AG08395 (cell line): ENCODE data around the gene EML6.
A peak's percentile ranks its signal among the peaks of the same experiment; 100 is the strongest.

Experiments used
- DNase-seq: peaks from one replicate; pipeline ENCODE4 v3.0.0; 2012; ENCODE audit warnings: mixed read lengths, low spot score

Gene EML6

DNA sequence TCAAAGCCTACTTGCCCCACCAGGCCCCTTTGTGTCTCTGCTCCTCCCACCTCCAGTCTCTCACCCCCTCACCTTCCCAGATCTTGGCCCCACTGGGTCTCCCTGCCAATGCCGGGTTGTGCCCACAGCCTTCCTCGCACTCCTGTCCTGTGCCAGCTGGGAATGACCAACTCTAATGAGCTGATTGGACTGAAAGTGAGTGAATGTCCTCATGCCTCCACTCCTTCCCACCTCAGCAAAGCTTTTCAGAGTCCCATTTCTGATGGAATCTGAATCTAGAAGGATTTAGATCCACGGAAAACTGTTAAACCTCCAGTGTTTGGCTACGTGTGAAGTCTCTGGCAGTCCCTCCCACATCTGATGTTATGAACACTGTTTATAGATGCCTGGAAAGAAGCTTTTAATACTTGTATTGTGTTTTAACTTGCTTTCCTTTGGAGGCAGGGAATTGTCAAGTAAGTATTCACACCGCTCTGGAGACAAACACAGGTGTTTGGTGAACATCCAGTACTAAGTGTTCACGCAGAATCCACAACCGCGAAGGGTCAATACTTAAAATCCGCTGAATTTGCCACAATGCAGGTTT is 222.9 kb downstream of the EML6 start:
- no peak for DNase-seq

DNA sequence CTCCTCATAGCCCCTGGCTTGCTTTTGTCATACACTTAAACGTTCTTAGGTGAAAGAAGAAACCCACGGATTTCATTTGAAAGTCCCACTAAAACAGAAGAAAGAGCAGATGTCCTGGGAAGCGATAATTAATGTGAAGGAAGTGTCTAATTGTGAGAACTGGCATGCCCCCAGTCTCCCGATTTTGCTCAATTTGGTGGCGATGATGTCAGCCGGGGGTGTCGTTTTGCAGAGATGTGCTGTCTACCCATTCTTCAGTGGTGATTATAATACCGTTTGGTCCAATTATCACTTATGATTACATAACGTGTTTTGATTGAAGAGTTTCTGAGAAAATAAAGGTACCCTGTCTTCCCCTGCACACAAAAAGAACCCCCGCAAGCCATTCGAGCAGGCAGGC is 223.7 kb downstream of the EML6 start:
- DNase-seq: no peak

DNA sequence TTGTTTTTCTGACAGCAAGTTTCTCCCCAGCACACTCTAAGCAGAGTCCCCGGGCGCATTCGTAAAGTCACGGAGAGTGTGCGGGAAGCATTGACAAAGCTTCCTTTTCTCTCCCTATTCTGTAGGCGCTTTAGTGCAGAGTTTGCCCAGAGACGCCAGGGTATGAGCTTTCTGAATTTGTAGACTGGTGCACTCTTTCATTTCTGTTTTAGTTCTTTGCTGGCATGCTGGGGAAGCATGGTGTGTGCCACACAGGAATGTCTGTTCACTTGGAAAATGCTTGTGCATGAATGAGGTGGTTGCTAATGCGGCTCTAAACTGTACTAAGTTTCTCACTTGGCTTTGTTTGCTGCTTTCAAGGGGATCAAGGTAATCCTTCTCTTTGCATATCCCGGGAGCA is 224.2 kb downstream of the EML6 start:
- no peak for DNase-seq

DNA sequence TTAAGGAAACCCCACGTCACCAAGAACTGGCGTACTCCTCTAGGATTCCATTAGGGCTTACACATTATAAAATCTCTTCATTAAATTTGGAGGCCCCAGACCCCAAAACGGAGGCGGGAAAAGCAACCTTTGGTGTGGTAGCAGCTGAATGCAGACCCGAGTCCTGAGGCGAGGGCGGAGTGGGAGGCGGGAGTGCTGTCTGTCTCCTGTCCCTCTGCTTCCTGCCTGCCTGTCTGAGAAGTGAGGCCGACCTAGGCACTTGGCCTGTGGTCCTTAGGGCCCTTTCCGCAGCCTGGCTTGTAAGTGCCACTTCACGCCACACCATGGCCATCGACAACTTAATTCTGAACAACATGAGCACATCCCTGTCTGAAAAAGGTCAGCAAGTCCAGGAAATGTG is 224.7 kb downstream of the EML6 start:
- DNase-seq: no peak

DNA sequence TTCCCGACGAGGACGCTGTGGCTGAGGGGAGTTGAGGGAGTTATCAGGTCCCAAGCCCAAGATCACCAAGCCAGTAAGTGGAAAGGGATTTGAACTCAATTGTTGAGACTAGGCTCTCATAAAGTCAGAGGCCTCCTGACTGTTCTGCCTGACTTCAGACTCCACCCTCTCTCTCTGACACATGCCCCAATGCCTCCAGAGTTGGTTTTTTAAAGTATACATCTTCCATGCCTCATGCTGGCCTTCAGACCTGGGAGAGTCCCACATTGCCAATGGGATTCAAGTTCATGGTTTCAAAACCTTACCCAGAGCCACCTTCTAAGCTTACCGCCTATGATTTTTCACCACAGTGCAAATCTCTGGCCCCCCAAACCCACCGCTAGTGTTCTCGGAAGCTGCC is 226.0 kb downstream of the EML6 start:
- peak; percentile 18 for DNase-seq

DNA sequence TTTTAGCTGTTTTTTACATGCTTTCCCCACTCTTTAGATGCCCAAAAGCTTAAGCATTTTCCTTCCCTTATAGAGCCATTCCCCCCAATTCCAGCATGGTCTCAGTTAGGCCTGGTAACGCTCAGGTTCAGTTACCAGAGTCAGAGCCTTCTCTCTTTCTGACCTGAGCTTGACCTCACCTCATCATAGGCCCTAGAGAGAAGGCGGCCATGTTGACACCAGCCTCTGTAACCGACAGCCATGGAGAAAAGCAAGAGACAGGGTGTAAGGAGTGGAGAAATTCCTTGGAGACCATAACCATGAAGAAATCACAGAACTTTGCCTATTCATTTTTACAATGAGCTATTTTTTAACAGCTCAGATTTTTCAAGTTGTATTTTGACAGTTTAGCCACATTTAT is 227.3 kb downstream of the EML6 start:
- no peak for DNase-seq

DNA sequence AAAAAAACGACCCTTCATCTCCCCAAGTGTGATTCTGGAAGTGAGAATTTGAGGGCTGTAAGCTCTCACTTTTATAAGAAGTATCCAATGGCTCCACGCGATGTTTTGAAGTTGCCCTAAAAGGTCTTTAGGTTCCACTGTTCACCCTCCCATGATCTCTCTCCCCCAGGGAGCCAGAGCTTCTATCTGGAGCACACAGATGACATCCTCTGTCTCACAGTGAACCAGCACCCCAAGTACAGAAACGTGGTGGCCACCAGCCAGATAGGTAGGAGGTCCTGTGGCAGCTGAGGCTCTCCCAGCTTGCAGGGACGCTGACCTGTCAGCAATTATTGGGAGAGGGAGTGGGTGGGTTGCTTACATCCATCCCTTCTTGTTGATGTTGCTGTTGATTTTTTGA is 229.0 kb downstream of the EML6 start:
- DNase-seq: no peak

DNA sequence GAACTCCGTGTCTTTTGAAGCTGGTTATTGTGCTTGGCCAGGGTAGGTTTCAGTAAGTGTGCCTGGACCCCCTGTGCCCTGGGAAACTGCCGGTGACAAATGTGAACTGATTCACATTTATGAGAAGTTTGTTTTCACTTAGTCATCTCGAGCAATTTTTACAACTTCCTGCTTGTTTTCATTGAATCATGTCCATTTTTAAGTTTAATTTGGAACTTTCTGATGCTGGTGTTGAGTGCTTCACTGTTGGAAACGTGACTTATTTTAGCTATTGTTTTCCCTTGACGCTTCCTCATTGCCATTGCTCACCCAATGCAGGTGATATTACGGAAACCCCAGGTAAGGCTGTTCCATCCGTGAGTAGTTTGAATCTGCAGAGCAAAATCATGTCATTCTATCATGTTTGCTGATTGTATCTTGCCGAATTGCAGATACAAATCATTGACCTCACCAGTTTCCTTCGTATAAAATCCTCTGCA is 229.6 kb downstream of the EML6 start:
- peak; percentile 53 for DNase-seq

DNA sequence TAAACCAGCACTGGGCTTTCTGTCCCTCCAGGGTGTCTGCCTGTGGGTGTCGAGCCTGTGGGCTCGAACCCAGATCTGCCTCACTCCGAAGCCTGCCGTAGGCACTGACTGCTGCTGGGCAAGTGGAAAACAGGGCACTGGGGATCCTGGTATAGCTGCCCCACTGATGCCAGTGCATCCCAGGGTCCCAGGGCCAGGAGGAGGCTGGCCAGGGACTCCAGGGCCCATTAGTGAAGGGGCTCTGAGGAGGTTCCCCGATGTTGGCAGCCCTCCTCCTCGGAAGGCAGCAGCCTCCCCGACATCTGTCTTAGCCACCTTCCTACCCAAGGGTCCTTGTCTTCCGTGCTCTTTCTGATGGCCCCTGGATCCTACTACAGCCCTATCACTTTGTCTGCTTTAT is 230.7 kb downstream of the EML6 start:
- DNase-seq: no peak

DNA sequence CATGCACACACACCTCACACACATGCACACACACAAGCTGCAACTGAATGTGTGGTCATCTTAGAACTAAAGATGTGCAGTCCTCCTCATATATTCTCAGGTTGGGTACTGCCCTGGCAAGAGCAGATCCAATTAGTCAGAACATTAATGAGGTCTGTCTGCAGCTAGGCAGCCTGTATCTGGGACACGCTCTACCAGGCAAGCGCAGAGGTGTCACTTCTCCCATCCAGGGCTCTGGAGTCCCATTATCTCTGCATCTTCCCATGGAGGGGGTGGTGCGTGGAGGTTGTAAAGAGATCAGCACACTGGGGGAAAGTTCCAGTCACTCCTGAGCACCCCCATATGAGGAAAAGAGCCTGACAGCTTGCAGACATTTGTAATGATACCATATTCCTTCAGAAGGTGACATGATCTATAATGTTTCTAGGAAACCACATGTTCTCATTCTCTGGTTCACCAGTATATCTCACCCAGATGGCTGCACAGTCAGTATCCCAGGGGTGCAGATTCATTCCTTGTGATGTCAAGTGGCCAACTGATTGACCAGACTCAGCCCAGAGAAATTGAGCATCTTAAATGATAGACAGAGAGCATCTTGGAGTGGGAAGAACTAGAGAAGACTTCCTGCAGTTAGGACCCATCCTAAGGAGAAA is 231.4 kb downstream of the EML6 start:
- DNase-seq: no peak

DNA sequence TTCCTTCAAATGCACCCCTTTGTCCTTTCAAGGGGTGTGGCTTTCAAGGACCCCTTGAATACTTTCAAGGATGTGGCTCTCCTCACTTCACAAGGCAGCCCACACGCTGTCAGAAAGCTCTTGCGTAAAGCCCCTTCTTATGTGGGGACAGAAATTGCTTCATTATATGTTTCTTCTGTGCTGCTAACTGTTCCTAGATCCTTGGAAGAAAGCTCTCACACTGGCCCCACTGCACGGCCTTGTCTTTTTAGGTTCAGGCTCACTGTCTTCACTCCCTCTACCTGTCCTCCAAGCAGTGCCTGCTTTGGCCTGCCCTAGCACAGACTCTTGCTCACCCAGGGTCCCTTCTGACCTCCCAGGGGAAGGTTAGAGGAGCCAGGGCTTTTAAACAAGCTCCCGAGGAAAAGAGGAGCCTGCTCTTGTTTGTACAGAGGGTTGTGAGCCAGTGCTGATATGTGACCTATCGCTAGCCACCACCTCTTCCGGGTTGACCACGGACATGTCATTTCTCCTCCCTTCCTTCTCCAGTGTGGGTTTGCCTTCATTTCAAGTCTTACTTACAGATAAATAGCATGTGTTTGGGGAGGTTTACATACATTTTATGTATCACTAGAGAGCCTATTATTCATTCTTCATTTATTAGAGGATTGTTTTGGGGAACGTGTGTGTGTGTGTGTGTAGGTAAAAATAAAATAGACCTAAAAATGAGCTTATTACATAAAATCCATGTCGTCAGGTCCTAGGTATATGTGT is 232.1 kb downstream of the EML6 start:
- no peak for DNase-seq

DNA sequence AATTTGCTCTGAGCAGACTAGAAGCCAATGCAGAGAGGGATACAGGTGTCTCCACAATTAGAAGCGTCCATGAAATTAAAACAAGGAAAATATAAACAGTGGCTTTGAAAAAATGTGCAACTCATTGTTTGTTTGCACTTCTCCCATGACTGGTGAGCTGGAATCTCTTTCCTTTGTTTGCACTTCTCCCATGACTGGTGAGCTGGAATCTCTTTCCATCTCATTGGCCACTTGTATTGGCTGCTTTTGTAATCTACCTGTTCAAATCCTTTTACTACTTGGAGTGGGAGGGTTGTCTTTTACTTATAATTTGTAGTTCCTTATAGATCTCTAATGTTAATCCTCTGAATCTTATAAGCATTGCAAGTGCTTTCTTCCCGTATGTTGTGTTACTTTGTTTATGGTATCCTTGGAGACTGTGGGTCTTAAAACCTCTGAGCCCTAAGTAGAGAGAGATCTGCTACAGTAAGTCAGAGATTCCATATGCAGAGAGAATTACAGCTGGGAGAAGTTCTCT is 232.7 kb downstream of the EML6 start:
- DNase-seq: no peak

DNA sequence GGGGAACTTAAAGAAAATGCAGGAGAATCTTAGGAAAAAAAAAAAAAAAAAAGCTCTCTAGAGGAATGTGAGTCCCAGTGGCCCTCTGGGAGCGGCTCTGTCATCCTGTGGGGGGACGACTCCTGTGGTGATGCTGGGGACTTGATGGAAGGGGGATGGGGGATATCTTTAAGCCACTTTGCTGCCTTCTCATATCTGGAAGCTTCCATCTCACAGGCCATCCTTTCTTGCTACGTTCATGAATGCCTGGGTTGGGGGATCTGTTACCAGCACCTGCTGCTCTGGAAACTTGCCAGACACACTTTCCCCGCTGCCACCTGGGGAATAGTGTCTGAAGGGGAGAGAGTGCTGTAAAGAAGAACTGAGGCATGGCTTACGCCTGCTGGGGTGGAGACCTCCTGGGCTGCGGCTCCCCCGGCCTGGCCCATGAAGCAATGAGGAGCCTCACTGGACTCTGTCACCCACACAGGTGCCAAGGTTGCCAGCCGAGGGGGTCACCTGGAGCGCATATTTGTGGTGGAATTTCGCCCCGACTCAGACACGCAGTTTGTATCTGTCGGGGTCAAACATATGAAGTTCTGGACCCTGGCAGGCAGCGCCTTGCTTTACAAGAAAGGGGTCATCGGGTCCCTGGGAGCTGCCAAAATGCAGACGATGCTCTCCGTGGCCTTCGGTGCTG is 234.0 kb downstream of the EML6 start:
- DNase-seq: no peak

DNA sequence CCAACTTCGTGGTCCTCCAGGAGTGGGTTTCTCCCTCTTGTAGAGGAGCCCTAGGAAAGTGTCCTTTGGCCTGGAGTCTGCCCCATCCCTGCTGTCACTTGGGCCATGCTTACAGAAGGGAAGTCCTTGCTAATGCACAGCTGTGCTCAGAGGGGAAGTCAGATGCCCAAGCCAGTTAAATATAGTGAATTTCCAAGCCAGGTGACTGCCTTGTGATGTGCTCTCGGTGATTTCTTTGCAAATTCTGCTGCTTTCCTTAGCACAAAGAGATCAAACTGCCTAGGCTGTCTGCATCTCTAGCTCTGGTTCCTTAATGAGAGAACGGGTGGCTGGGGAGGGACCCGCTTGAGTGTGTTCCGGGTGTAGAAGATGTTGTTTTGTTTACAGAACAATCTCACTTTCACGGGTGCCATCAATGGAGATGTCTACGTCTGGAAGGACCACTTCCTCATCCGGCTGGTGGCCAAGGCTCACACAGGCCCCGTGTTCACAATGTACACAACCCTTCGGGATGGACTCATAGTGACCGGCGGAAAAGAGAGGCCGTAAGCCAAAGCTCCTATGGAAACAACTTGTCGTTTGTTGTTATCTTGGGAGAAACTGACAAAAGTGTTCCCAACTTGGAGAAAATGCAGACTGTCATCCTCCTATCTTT is 235.4 kb downstream of the EML6 start:
- DNase-seq: no peak

DNA sequence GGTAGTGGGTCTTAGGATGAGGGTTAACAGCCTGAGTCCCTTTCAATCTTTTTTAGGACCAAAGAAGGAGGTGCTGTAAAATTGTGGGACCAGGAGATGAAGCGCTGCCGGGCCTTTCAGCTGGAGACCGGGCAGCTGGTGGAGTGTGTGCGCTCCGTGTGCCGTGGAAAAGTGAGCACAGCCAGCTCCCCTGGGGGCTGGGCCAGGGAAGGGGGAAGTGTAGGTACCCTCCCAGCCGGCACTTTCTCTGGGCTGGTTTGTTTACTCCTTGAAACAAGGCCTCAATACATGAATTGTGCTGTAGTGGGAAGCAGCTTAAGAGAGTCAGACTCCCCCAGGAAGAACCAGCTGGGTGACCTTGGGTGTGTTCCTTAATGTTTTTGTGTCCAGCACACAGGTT is 236.7 kb downstream of the EML6 start:
- no peak for DNase-seq

DNA sequence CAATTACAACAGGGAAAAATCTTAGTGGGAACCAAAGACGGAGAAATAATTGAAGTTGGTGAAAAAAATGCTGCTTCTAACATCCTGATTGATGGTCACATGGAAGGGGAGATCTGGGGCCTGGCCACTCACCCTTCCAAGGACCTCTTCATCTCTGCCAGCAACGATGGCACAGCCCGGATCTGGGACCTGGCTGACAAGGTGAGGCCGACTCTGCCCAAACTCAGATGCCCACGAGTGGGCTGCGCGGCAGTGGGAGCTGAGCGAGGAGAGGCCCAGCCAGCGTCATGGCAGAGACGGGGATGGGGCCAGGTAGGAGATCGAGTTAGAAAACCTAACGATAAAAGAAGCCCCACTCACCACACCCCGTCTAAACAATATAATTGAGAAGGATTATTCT is 239.0 kb downstream of the EML6 start:
- DNase-seq: no peak

DNA sequence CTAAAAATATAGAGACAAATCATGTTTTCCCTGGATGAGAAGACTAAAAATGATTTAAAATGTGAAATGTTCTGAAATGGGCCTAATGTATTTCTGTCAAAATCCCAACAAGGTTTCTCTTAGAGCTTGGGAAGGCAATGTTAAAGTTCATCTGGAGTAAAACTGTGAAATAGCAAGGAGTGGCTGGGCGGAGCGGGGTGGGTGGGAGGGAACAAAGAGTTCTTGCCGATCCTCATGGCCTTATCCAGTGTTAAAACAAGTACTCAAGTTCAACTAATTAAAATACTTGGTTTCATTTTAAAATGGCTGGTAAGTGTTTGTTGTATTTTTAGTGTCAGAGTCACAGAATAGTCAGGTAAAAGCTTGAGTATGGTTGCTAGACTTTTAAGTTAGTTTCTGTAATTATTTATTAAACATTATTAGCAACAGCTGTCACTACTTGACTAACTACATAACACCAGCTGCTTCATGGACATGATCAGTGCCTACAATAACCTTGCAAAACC is 239.5 kb downstream of the EML6 start:
- no peak for DNase-seq

DNA sequence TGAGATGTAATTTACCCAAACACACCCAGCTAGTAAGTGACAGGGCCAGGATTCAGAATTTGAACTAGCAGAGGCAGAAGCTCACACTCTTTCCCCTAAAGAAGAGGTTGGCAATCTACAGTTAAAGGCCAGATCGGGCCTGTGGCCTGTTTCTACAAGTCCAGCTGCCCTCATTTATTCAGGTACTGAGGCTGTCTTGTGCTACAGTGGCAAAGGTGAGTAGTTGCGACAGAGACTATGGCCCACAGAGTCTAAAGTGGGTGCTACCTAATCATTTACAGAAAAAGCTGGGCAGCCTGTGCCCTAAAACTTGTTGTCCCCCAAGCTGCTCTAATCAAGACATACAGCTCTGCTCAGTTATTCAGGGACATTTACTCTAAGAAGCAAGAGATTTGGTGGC is 240.0 kb downstream of the EML6 start:
- DNase-seq: no peak

DNA sequence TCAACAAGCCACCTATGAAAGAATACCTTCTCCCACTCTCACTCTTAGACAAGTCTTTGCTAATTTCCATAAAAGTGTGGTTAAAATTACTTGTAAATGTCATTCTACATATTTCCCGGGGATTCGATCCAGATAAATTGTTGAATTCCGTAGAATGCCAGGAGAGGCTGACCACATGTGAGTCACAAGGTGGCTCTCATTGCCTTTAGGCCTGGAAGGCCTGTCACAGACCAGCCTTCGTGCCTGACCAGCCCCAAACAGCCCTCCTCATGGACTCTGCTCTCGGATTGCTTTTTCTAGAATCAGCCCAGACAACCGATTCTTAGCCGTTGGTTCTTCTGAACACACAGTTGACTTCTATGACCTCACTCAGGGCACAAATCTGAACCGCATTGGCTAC is 240.8 kb downstream of the EML6 start:
- peak; percentile 34 for DNase-seq

DNA sequence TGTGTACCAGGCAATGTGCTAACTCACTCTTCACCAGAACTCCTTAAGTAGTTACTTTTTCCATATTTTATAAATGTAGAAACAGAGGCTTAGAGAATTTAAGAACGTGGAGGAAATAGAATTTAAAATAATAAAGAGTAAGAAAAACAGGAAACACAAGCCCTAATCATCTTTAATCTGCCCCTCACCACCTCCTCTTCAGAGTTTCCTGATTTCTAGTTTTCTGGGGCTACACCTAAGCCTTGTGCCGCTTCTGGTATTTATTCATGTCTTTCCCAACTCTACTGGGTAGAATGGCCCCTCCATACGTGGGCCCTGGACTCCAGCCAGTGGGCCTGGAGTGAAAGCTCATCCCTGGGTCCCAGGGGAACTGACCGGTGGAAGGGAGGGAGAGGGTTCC is 241.4 kb downstream of the EML6 start:
- no peak for DNase-seq

DNA sequence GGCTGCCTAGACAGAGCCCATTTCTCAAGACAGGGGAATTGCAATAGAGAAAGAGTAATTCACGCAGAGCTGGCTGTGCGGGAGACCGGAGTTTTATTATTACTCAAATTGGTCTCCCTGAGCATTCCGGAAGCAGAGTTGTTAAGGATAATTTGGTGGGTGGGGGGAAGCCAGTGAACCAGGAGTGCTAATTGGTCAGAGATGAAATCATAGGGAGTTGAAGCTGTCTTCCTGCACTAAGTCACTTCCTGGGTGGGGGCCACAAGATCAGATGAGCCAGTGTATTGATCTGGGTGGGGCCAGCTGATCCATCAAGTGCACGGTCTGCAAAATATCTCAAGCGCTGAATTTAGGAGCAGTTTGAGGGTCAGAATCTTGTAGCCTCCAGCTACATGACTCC is 242.0 kb downstream of the EML6 start:
- DNase-seq: no peak
